Endothelial cell of umbilical vein (primary cell): ENCODE measurements around the gene FBXW11. TPM values are rescaled to one million over a fixed set of nuclear protein-coding genes. Genes with fewer than 3 reads are reported as not detected.

ENCODE experiments used
- BruUV-seq: library from RNA; stranded (reverse); fragments of 400-500 nt; replicated peaks from 2 replicates; lab custom pipeline; 2021; lab: Mats Ljungman, UMichigan
- CTCF ChIA-PET: fragments of 300-600, 350-600 bp; sonication (Branson Sonifier 250); formaldehyde crosslinking; loops from one replicate; lab custom pipeline; 2021; ENCODE audit warnings: antibody characterized with exemption, inconsistent platforms; lab: Charles Lee
- POLR2A ChIA-PET: fragments of 300-600, 350-600 bp; sonication (Branson Sonifier 250); formaldehyde crosslinking; loops from one replicate; lab custom pipeline; 2021; ENCODE audit warnings: antibody characterized with exemption, inconsistent platforms; lab: Charles Lee
- DNase-seq: peaks from one replicate; pipeline ENCODE4 v3.0.0-alpha.2; 2011; ENCODE audit warnings: low read depth, low spot score
- FAIRE-seq: peaks from 2 replicates; lab custom pipeline; 2011; peaks lifted over from hg19 to GRCh38; lab: Jason Lieb, UNC
- H2AFZ ChIP-seq: 2 replicates; pipeline ENCODE4 v1.6.0; 2012; ENCODE audit warnings: low read depth, low read length, control low read depth, inconsistent platforms
- H3K27ac ChIP-seq: 2 replicates; pipeline ENCODE4 v1.5.1; 2011; ENCODE audit warnings: low read depth, mild to moderate bottlenecking, control low read depth, low read length, moderate library complexity; ENCODE audit not compliant: insufficient read depth
- H3K27me3 ChIP-seq, 2 experiments: 2 replicates each; pipeline versions ENCODE4 v1.6.0 to v1.6.1; 2011; ENCODE audit warnings: low read length in 2 of 2, mixed read lengths in 1 of 2; ENCODE audit not compliant: control insufficient read depth in 2 of 2, insufficient read depth in 2 of 2
- H3K36me3 ChIP-seq, 2 experiments: 2 replicates in 1 of 2; 3 replicates in 1 of 2; pipeline ENCODE4 v1.5.1; 2011; ENCODE audit warnings: low read length in 2 of 2, mild to moderate bottlenecking in 1 of 2, moderate library complexity in 1 of 2; ENCODE audit not compliant: control insufficient read depth in 2 of 2, insufficient read depth in 2 of 2; ENCODE audit errors: extremely low read depth in 1 of 2
- H3K4me1 ChIP-seq: 3 replicates; pipeline ENCODE4 v1.5.1; 2011; ENCODE audit warnings: mild to moderate bottlenecking, low read length; ENCODE audit not compliant: control insufficient read depth, insufficient read depth; ENCODE audit errors: extremely low read depth
- H3K4me2 ChIP-seq: 2 replicates; pipeline ENCODE4 v1.6.1; 2011; ENCODE audit warnings: low read length, control low read depth, mixed read lengths; ENCODE audit not compliant: insufficient read depth
- H3K4me3 ChIP-seq, 3 experiments: fragments of 200-600 bp in 1 of 3; sonication (generic), shearing (Covaris generic) in 1 of 3; replicated peaks in 1 of 3; 2 replicates each; pipeline ENCODE4 v1.5.1; 2011 to 2016; ENCODE audit warnings: control low read depth in 3 of 3, low read length in 3 of 3, mild to moderate bottlenecking in 2 of 3, inconsistent platforms in 1 of 3, low read depth in 1 of 3, moderate library complexity in 1 of 3; ENCODE audit not compliant: insufficient read depth in 1 of 3
- H3K79me2 ChIP-seq: 2 replicates; pipeline ENCODE4 v1.6.0; 2012; ENCODE audit warnings: low read length, inconsistent platforms; ENCODE audit not compliant: control insufficient read depth, insufficient read depth
- H3K9ac ChIP-seq: replicated peaks from 2 replicates; pipeline ENCODE3; 2011; ENCODE audit warnings: low read length, control low read depth; ENCODE audit not compliant: insufficient read depth; ENCODE audit errors: extremely low read depth
- H3K9me1 ChIP-seq: replicated peaks from 3 replicates; pipeline ENCODE4 v1.6.0; 2011; ENCODE audit warnings: mild to moderate bottlenecking, low read length; ENCODE audit not compliant: control insufficient read depth, insufficient read depth; ENCODE audit errors: extremely low read depth
- H3K9me3 ChIP-seq: replicated peaks from 2 replicates; pipeline ENCODE4 v1.5.1; 2012; ENCODE audit warnings: low read length, inconsistent platforms; ENCODE audit not compliant: control insufficient read depth, insufficient read depth
- H4K20me1 ChIP-seq: replicated peaks from 2 replicates; pipeline ENCODE3; 2011; ENCODE audit warnings: mild to moderate bottlenecking, low read length; ENCODE audit not compliant: control insufficient read depth, insufficient read depth; ENCODE audit errors: extremely low read depth
- EZH2 ChIP-seq: IDR thresholded peaks from 2 replicates; pipeline ENCODE4 v1.6.1; 2012; ENCODE audit warnings: borderline replicate concordance, low read depth, mild to moderate bottlenecking, moderate library complexity, low read length, inconsistent platforms; ENCODE audit not compliant: severe bottlenecking
- FOS ChIP-seq: IDR thresholded peaks from 2 replicates; pipeline ENCODE4 v1.6.1; 2011; ENCODE audit warnings: mild to moderate bottlenecking, low read length, moderate library complexity, borderline replicate concordance; ENCODE audit not compliant: insufficient read depth
- GATA2 ChIP-seq: IDR thresholded peaks from 2 replicates; pipeline ENCODE4 v1.7.0; 2011; ENCODE audit warnings: low read depth, mild to moderate bottlenecking, moderate library complexity, mixed read lengths, low read length; ENCODE audit not compliant: insufficient read length, insufficient read depth
- JUN ChIP-seq: IDR thresholded peaks from 2 replicates; pipeline ENCODE4 v1.6.1; 2011; ENCODE audit warnings: borderline replicate concordance, low read depth; ENCODE audit not compliant: insufficient read length, insufficient read depth
- MYC ChIP-seq: IDR thresholded peaks from one replicate; pipeline ENCODE4 v1.6.1; 2011; ENCODE audit warnings: mild to moderate bottlenecking, low read depth, low read length
- POLR2A ChIP-seq: IDR thresholded peaks from 2 replicates; pipeline ENCODE4 v1.6.1; 2012; ENCODE audit warnings: low read depth, mild to moderate bottlenecking, control low read depth, low read length
- POLR2AphosphoS5 ChIP-seq: IDR thresholded peaks from 2 replicates; pipeline ENCODE4 v1.6.1; 2012; ENCODE audit warnings: low read depth, mild to moderate bottlenecking, control low read depth, low read length, moderate library complexity; ENCODE audit not compliant: insufficient read depth
- dilution Hi-C: fragments of 300-500 bp; cut with MboI; formaldehyde crosslinking; loops from one replicate; pipeline ENCODE4 v1.15.0; 2019; ENCODE audit warnings: low sequenced_read_pairs; ENCODE audit not compliant: extremely low pct_ligation_motif_present
- intact Hi-C: fragments of 100-400 bp; cut with micrococcal nuclease; formaldehyde crosslinking; loops from one replicate; pipeline ENCODE4 v1.10.0; 2022
- polyA plus RNA-seq, 4 experiments: library from polyadenylated mRNA; depleted of rRNA in 3 of 4; stranded (reverse) in 3 of 4; unstranded in 1 of 4; fragments of >200 nt; gene quantifications; 2 replicates each; pipeline versions ENCODE4 v1.2.1 to v1.2.3, GENCODE V29; 2011 to 2012; ENCODE audit warnings: missing spikeins in 1 of 4
- total RNA-seq: library from RNA; stranded (reverse); gene quantifications from 2 replicates; pipeline ENCODE4 v1.2.3, GENCODE V29; 2021
- TF ChIP-seq, protein P1 (sequence below): IDR thresholded peaks from 2 replicates; pipeline ENCODE4 v1.6.1; 2011; ENCODE audit not compliant: insufficient read depth, insufficient read length
- TF ChIP-seq, protein P2 (sequence below), 2 donors: IDR thresholded peaks; 1 replicate in 1 of 2; 2 replicates in 1 of 2; pipeline ENCODE4 v1.5.1; 2011; ENCODE audit warnings: low read length in 2 of 2, mild to moderate bottlenecking in 2 of 2, moderate library complexity in 2 of 2, control low read depth in 1 of 2, inconsistent platforms in 1 of 2, low read depth in 1 of 2; ENCODE audit not compliant: insufficient read depth in 1 of 2; ENCODE audit errors: extremely low read depth in 1 of 2

Gene FBXW11
- total and polyA plus RNA-seq, 2 donors (not counting 3 experiments of a cell fraction or from before 2014, with no cell fraction given): 30.7 to 44.7 TPM

GRCh38 chr5:171899792-171900191 is 106.6 kb downstream of the FBXW11 start:
- Histone ChIP-seq H2AFZ (no peak overlapping the region), H3K4me2 (no peak overlapping the region), H3K9me3 (no peaks in the 10 kb centered on the region), H3K27me3 (no peaks in the 10 kb centered on the region), H3K4me3 (no peak overlapping the region), H3K9ac (no peak overlapping the region), H3K27ac (no peak overlapping the region), H3K9me1 (no peaks in the 10 kb centered on the region), H3K4me1 (no peaks in the 10 kb centered on the region), H4K20me1 (peaks cover 4% of the 10 kb centered on the region), H3K36me3 (peaks cover 2 to 6% of the 10 kb centered on the region in 2 experiments), H3K79me2 (peaks cover 7% of the 10 kb centered on the region)
- no peak for DNase-seq
- FAIRE-seq: no peak
- dilution Hi-C loops: no loop called here
- POLR2A ChIA-PET: no interaction called here
- TF ChIP-seq, protein P1, sequence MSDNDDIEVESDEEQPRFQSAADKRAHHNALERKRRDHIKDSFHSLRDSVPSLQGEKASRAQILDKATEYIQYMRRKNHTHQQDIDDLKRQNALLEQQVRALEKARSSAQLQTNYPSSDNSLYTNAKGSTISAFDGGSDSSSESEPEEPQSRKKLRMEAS: no peak
- TF ChIP-seq MYC (no peak), POLR2A (no peak), GATA2 (no peak), JUN (no peak), POLR2AphosphoS5 (no peak), FOS (no peak), EZH2 (no peak)
- TF ChIP-seq, protein P2, sequence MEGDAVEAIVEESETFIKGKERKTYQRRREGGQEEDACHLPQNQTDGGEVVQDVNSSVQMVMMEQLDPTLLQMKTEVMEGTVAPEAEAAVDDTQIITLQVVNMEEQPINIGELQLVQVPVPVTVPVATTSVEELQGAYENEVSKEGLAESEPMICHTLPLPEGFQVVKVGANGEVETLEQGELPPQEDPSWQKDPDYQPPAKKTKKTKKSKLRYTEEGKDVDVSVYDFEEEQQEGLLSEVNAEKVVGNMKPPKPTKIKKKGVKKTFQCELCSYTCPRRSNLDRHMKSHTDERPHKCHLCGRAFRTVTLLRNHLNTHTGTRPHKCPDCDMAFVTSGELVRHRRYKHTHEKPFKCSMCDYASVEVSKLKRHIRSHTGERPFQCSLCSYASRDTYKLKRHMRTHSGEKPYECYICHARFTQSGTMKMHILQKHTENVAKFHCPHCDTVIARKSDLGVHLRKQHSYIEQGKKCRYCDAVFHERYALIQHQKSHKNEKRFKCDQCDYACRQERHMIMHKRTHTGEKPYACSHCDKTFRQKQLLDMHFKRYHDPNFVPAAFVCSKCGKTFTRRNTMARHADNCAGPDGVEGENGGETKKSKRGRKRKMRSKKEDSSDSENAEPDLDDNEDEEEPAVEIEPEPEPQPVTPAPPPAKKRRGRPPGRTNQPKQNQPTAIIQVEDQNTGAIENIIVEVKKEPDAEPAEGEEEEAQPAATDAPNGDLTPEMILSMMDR (IDR thresholded peaks at IDR 0.05; ENCODE audit: extremely low read depth in 1 of 2, insufficient read depth in 1 of 2, low read depth in 1 of 2, low read length in 2 of 2): no peak
- CTCF ChIA-PET: interaction anchor here (0.8 to 2.6 kb wide), 6 partner anchors 9 to 481 kb away, joined by 3 to 20 read pairs (median 8); no protein-coding TSS in a partner anchor
- BruUV-seq: no TSS peak
- intact Hi-C loops: no loop called here
